HEK293 (cell line): ENCODE measurements around the gene REC8.

Source experiments
- CTCF ChIA-PET: fragments of 350-600 bp; formaldehyde crosslinking; extraction: SDS; loops from one replicate; lab custom pipeline; 2021; ENCODE audit warnings: antibody characterized with exemption; lab: Yijun Ruan, JAX
- POLR2A ChIA-PET: fragments of 300-600 bp; formaldehyde crosslinking; extraction: SDS; loops from one replicate; lab custom pipeline; 2020; ENCODE audit warnings: antibody characterized with exemption, inconsistent platforms; lab: Yijun Ruan, JAX
- H3K27ac ChIP-seq: fragments of 200-500 bp; sonication (Bioruptor generic); 2 replicates; pipeline ENCODE4 v1.5.1; 2014; ENCODE audit warnings: low read depth, low read length, control low read depth, inconsistent platforms; ENCODE audit errors: extremely low read depth
- H3K36me3 ChIP-seq, 2 experiments: fragments of 200-500 bp in 1 of 2; sonication (Bioruptor generic) in 1 of 2; 1 replicate in 1 of 2; 2 replicates in 1 of 2; pipeline ENCODE4 v1.5.1; 2014 to 2017; ENCODE audit warnings: inconsistent platforms in 2 of 2, low read length in 2 of 2; ENCODE audit not compliant: control insufficient read depth in 2 of 2, insufficient read depth in 1 of 2
- H3K4me1 ChIP-seq: fragments of 200-500 bp; sonication (Bioruptor generic); 2 replicates; pipeline ENCODE4 v1.5.1; 2014; ENCODE audit warnings: mild to moderate bottlenecking, low read length, inconsistent platforms; ENCODE audit not compliant: control insufficient read depth, insufficient read depth
- H3K4me3 ChIP-seq: 2 replicates; pipeline ENCODE4 v1.5.1; 2011; ENCODE audit warnings: low read depth, mild to moderate bottlenecking, control low read depth, low read length, moderate library complexity
- H3K9me3 ChIP-seq: fragments of 200-500 bp; sonication (Bioruptor generic); 2 replicates; pipeline ENCODE4 v1.5.1; 2014; ENCODE audit warnings: low read depth, low read length, inconsistent platforms; ENCODE audit not compliant: control insufficient read depth, insufficient read depth
- ZNF174 ChIP-seq: fragments of 450-650 bp; formaldehyde crosslinking; IDR thresholded peaks from 2 replicates; pipeline ENCODE4 v1.5.0; 2017; ENCODE audit warnings: missing biosample characterization, mild to moderate bottlenecking, missing genetic modification characterization
- ZNF248 ChIP-seq: fragments of 450-650 bp; formaldehyde crosslinking; IDR thresholded peaks from 2 replicates; pipeline ENCODE4 v1.5.1; 2017; ENCODE audit warnings: missing biosample characterization, missing genetic modification characterization
- ZNF341 ChIP-seq: fragments of 450-650 bp; formaldehyde crosslinking; IDR thresholded peaks from 2 replicates; pipeline ENCODE4; 2016; ENCODE audit warnings: low read depth, missing biosample characterization, missing genetic modification characterization
- ZNF426 ChIP-seq: fragments of 450-650 bp; formaldehyde crosslinking; IDR thresholded peaks from 2 replicates; pipeline ENCODE4 v1.5.1; 2017; ENCODE audit warnings: missing biosample characterization, missing genetic modification characterization, mild to moderate bottlenecking, inconsistent platforms, moderate library complexity
- ZNF600 ChIP-seq: fragments of 450-650 bp; formaldehyde crosslinking; IDR thresholded peaks from 2 replicates; pipeline ENCODE4 v1.5.1; 2016; ENCODE audit warnings: missing biosample characterization, missing genetic modification characterization
- ZSCAN23 ChIP-seq: fragments of 450-650 bp; formaldehyde crosslinking; IDR thresholded peaks from 2 replicates; pipeline ENCODE4 v1.5.1; 2016; ENCODE audit warnings: missing biosample characterization, missing genetic modification characterization
- TF ChIP-seq, protein P1 (sequence below): fragments of 450-650 bp; formaldehyde crosslinking; IDR thresholded peaks from 2 replicates; pipeline ENCODE4 v1.5.1; 2016; ENCODE audit warnings: missing biosample characterization, missing genetic modification characterization
- TF ChIP-seq, protein P2 (sequence below): fragments of 450-650 bp; formaldehyde crosslinking; IDR thresholded peaks from 2 replicates; pipeline ENCODE4 v1.5.1; 2016; ENCODE audit warnings: missing biosample characterization, missing genetic modification characterization, borderline replicate concordance
- TF ChIP-seq, protein P3 (sequence below): fragments of 450-650 bp; formaldehyde crosslinking; IDR thresholded peaks from 2 replicates; pipeline ENCODE4 v1.5.1; 2016; ENCODE audit warnings: missing biosample characterization, missing genetic modification characterization
- TF ChIP-seq, protein P4 (sequence below): fragments of 450-650 bp; formaldehyde crosslinking; IDR thresholded peaks from 2 replicates; pipeline ENCODE4 v1.5.1; 2016; ENCODE audit warnings: missing biosample characterization, missing genetic modification characterization

REC8 gene

DNA sequence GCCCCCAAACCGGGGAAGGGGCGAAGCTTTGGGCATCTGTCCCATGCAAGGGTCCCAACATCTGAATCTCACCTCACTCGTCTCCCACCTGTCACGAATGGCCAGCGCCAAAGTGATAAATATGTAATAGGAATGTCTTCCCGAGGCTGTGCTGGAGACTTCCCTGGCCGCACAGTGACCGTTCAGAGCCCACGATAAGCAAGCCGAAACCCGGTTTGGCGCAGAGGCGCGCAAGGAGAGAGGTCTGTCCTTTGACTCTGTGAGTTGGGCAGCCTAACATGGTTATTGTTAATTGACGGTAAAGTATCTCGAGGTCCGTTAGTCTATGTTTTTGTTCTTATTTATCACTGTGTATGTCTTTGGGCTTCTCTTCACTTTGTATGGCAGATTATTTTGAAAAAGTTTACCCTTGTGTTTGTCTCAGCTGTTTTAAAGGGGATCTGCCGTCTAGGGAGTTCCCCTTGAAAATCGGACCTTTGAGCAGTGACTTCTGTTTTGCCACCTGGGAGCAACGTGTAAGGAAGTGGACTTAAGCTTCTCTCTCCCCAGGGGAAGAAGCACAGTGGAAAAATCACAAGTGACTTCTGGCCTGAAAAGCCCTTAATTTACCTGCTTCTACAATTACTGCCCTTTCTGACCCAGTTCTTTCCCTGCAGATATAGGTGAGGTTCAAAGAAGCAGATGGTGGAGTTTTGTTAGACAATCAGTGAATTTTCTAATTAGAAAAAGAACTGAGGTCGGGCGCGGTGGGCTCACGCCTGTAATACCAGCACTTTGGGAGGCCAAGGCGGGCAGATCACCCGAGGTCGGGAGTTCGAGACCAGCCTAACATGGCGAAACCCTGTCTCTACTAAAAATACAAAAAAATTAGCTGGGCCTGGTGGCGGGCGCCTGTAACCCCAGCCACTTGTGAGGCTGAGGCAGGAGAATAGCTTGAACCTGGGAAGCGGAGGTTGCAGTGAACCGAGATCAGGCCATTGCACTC, 24.5 kb downstream of the REC8 start:
- TF ChIP-seq ZNF341 (tag by site-specific recombination) (peak; percentile 78), ZNF600 (tag by site-specific recombination) (0 out of 2 replicates have a peak, but pooled peaks have one; percentile 35), ZSCAN23 (tag by site-specific recombination) (no peak)
- TF ChIP-seq, protein P1, sequence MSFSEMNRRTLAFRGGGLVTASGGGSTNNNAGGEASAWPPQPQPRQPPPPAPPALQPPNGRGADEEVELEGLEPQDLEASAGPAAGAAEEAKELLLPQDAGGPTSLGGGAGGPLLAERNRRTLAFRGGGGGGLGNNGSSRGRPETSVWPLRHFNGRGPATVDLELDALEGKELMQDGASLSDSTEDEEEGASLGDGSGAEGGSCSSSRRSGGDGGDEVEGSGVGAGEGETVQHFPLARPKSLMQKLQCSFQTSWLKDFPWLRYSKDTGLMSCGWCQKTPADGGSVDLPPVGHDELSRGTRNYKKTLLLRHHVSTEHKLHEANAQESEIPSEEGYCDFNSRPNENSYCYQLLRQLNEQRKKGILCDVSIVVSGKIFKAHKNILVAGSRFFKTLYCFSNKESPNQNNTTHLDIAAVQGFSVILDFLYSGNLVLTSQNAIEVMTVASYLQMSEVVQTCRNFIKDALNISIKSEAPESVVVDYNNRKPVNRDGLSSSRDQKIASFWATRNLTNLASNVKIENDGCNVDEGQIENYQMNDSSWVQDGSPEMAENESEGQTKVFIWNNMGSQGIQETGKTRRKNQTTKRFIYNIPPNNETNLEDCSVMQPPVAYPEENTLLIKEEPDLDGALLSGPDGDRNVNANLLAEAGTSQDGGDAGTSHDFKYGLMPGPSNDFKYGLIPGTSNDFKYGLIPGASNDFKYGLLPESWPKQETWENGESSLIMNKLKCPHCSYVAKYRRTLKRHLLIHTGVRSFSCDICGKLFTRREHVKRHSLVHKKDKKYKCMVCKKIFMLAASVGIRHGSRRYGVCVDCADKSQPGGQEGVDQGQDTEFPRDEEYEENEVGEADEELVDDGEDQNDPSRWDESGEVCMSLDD (tag by site-specific recombination), result no peak
- TF ChIP-seq, all 188 proteins: peak for 2
- H3K4me1 ChIP-seq, result peaks cover 4% of the 10 kb centered on the region; the same call in 1 of the 2 replicates
- CTCF ChIA-PET, result interaction anchor here (0.6 to 2.4 kb wide), 3 partner anchors 36 to 138 kb away, joined by 3 to 10 read pairs (median 5); partner anchors contain the start of gene IRF9
- H3K4me3 ChIP-seq, result peak overlapping the region; percentile 89
- POLR2A ChIA-PET, result interaction anchor here (0.6 to 4.1 kb wide), 18 partner anchors 8 to 111 kb away, joined by 3 to 43 read pairs (median 5); partner anchors contain the start of genes CHMP4A, CIDEB, DCAF11 and EMC9
- no peaks in the 10 kb centered on the region for H3K9me3 ChIP-seq
- H3K36me3 ChIP-seq, result peaks cover 10 to 43% of the 10 kb centered on the region in 2 experiments
- H3K27ac ChIP-seq, result peak overlapping the region; percentile 97

DNA sequence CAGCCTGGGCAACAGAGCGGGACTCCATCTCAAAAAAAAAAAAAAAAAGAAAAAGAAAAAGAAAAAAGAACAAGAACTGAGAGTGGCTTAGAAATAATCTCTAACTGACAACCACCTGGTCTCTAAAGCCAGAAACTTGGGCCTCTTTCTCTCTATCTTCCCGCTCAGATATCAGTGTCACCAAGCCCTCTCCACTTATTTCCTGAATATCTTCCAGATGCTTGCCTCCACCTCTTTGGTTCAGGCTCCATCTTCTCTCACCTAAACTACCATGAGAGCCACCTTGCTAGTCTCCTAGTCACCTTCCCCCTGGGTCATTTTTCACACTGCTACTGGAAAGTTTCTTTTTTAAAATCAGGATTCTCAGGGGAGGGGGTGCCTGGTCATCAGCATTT, 25.2 kb downstream of the REC8 start:
- peaks cover 4% of the 10 kb centered on the region; the same call in 1 of the 2 replicates for H3K4me1 ChIP-seq
- H3K36me3 ChIP-seq, result peaks cover 4 to 40% of the 10 kb centered on the region in 2 experiments
- POLR2A ChIA-PET, result interaction anchor here (4.1 kb wide), 1 partner anchor 17 kb away, joined by 43 read pairs; the partner anchor contains the start of genes CHMP4A and MDP1
- CTCF ChIA-PET, result interaction anchor here (0.6 to 0.7 kb wide), 2 partner anchors 42 to 139 kb away, joined by 3 to 5 read pairs; no protein-coding TSS in a partner anchor
- no peak overlapping the region for H3K4me3 ChIP-seq
- no peak overlapping the region for H3K27ac ChIP-seq
- no peaks in the 10 kb centered on the region for H3K9me3 ChIP-seq
- no peak for TF ChIP-seq ZNF248 (tag by site-specific recombination)
- TF ChIP-seq, protein P2, sequence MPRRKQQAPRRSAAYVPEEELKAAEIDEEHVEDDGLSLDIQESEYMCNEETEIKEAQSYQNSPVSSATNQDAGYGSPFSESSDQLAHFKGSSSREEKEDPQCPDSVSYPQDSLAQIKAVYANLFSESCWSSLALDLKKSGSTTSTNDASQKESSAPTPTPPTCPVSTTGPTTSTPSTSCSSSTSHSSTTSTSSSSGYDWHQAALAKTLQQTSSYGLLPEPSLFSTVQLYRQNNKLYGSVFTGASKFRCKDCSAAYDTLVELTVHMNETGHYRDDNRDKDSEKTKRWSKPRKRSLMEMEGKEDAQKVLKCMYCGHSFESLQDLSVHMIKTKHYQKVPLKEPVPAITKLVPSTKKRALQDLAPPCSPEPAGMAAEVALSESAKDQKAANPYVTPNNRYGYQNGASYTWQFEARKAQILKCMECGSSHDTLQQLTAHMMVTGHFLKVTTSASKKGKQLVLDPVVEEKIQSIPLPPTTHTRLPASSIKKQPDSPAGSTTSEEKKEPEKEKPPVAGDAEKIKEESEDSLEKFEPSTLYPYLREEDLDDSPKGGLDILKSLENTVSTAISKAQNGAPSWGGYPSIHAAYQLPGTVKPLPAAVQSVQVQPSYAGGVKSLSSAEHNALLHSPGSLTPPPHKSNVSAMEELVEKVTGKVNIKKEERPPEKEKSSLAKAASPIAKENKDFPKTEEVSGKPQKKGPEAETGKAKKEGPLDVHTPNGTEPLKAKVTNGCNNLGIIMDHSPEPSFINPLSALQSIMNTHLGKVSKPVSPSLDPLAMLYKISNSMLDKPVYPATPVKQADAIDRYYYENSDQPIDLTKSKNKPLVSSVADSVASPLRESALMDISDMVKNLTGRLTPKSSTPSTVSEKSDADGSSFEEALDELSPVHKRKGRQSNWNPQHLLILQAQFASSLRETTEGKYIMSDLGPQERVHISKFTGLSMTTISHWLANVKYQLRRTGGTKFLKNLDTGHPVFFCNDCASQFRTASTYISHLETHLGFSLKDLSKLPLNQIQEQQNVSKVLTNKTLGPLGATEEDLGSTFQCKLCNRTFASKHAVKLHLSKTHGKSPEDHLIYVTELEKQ (tag by site-specific recombination), result no peak
- no peak for TF ChIP-seq ZNF174
- TF ChIP-seq, protein P3, sequence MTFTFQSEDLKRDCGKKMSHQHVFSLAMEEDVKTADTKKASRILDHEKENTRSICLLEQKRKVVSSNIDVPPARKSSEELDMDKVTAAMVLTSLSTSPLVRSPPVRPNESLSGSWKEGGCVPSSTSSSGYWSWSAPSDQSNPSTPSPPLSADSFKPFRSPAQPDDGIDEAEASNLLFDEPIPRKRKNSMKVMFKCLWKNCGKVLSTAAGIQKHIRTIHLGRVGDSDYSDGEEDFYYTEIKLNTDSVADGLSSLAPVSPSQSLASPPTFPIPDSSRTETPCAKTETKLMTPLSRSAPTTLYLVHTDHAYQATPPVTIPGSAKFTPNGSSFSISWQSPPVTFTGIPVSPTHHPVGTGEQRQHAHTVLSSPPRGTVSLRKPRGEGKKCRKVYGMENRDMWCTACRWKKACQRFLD (tag by site-specific recombination), result no peak
- no peak for TF ChIP-seq ZNF426 (tag by site-specific recombination)
- TF ChIP-seq, protein P4, sequence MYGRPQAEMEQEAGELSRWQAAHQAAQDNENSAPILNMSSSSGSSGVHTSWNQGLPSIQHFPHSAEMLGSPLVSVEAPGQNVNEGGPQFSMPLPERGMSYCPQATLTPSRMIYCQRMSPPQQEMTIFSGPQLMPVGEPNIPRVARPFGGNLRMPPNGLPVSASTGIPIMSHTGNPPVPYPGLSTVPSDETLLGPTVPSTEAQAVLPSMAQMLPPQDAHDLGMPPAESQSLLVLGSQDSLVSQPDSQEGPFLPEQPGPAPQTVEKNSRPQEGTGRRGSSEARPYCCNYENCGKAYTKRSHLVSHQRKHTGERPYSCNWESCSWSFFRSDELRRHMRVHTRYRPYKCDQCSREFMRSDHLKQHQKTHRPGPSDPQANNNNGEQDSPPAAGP (tag by site-specific recombination), result no peak
